Stomach (tissue), 4 donors: ENCODE results near the gene BIN1.

ENCODE experiments used
- POLR2A ChIP-seq, 4 donors: fragments of 450-650 bp; IDR thresholded peaks; one replicate each; pipeline ENCODE4 v1.6.1; 2016; ENCODE audit warnings: antibody characterized with exemption in 4 of 4, control low read depth in 2 of 4, mild to moderate bottlenecking in 1 of 4, moderate library complexity in 1 of 4
- POLR2AphosphoS5 ChIP-seq, 3 donors: sonication (generic); formaldehyde crosslinking; IDR thresholded peaks; one replicate each; pipeline ENCODE4 v1.6.1; 2016; ENCODE audit warnings: antibody characterized with exemption in 3 of 3
- TF ChIP-seq, protein P1 (sequence below), 7 experiments: fragments of 450-650 bp in 4 of 7; fragments of 200-600 bp in 3 of 7; sonication (generic) in 3 of 7; IDR thresholded peaks; one replicate each; pipeline ENCODE4 v1.5.1; 2016 to 2019; ENCODE audit warnings: antibody characterized with exemption in 7 of 7, control low read depth in 2 of 7, mild to moderate bottlenecking in 1 of 7

- TF ChIP-seq, protein P1, sequence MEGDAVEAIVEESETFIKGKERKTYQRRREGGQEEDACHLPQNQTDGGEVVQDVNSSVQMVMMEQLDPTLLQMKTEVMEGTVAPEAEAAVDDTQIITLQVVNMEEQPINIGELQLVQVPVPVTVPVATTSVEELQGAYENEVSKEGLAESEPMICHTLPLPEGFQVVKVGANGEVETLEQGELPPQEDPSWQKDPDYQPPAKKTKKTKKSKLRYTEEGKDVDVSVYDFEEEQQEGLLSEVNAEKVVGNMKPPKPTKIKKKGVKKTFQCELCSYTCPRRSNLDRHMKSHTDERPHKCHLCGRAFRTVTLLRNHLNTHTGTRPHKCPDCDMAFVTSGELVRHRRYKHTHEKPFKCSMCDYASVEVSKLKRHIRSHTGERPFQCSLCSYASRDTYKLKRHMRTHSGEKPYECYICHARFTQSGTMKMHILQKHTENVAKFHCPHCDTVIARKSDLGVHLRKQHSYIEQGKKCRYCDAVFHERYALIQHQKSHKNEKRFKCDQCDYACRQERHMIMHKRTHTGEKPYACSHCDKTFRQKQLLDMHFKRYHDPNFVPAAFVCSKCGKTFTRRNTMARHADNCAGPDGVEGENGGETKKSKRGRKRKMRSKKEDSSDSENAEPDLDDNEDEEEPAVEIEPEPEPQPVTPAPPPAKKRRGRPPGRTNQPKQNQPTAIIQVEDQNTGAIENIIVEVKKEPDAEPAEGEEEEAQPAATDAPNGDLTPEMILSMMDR (IDR thresholded peaks at IDR 0.05), result no peak
- TF ChIP-seq POLR2AphosphoS5 (IDR thresholded peaks at IDR 0.05) (no peak), POLR2A (IDR thresholded peaks at IDR 0.05) (no peak)
These were observed 99.3 kb downstream of the BIN1 start for GRCh38 chr2:127007652-127008051.
